Activated CD4-positive, alpha-beta T cell treated with anti-CD3 and anti-CD28 coated beads for 36 hours (primary cell): ENCODE measurements around the gene PHACTR1. TPM values are rescaled to one million over a fixed set of nuclear protein-coding genes. Genes with fewer than 3 reads are reported as not detected.

Experiments
- ATAC-seq: fragments of 200-7000 bp; cut with Tn5 transposase; one replicate; pipeline ENCODE4 v1.10.0; 2021; ENCODE audit warnings: mild to moderate bottlenecking, moderate library complexity
- CTCF ChIA-PET: fragments of 350-600 bp; sonication (Branson Sonifier 250); formaldehyde crosslinking; loops from one replicate; lab custom pipeline; 2021; ENCODE audit warnings: antibody characterized with exemption; lab: Charles Lee
- POLR2A ChIA-PET: fragments of 350-600 bp; sonication (Branson Sonifier 250); formaldehyde crosslinking; loops from one replicate; lab custom pipeline; 2021; ENCODE audit warnings: antibody characterized with exemption, inconsistent platforms; lab: Charles Lee
- DNase-seq: peaks from one replicate; pipeline ENCODE4 v3.0.0-alpha.2; 2020
- H3K27ac Mint-ChIP-seq: one replicate; pipeline ENCODE4 v1.8.0; 2021; ENCODE audit warnings: mixed read lengths
- H3K27me3 Mint-ChIP-seq: one replicate; pipeline ENCODE4 v1.8.0; 2021; ENCODE audit warnings: mixed read lengths
- H3K36me3 Mint-ChIP-seq: one replicate; pipeline ENCODE4 v1.8.0; 2021; ENCODE audit warnings: low read depth, mixed read lengths
- H3K4me1 Mint-ChIP-seq: one replicate; pipeline ENCODE4 v1.8.0; 2021; ENCODE audit warnings: mixed read lengths
- H3K4me3 Mint-ChIP-seq: one replicate; pipeline ENCODE4 v1.8.0; 2021; ENCODE audit warnings: mild to moderate bottlenecking, moderate library complexity, mixed read lengths
- H3K9me3 Mint-ChIP-seq: one replicate; pipeline ENCODE4 v1.8.0; 2021; ENCODE audit warnings: low read depth, mixed read lengths
- intact Hi-C, 2 experiments: fragments of 100-400 bp; cut with DNase I in 1 of 2; cut with micrococcal nuclease in 1 of 2; formaldehyde crosslinking; loops; one replicate each; pipeline versions ENCODE4 v1.14.2 to v1.15.1; 2022 to 2024; cut with DNase I, micrococcal nuclease
- total RNA-seq, 2 experiments: library from RNA; stranded (reverse); gene quantifications; one replicate each; pipeline ENCODE4 v1.2.3, GENCODE V29; 2021

PHACTR1 gene
- total RNA-seq, 2 experiments from 2014 or later, result 0.07 TPM; not detected in 1

GRCh38 chr6:13251242-13251641, 534.7 kb downstream of the PHACTR1 start:
- no peaks in the 10 kb centered on the region for H3K4me1 Mint-ChIP-seq
- no peak for DNase-seq
- peaks cover 2% of the 10 kb centered on the region for H3K27me3 Mint-ChIP-seq
- no peaks in the 10 kb centered on the region for H3K9me3 Mint-ChIP-seq
- H3K36me3 Mint-ChIP-seq, result peaks cover 2% of the 10 kb centered on the region
- H3K27ac Mint-ChIP-seq, result no peak overlapping the region
- ATAC-seq, result no peak
- H3K4me3 Mint-ChIP-seq, result no peak overlapping the region
- intact Hi-C loops, result no loop called here
- ChIA-PET CTCF (no interaction called here), POLR2A (no interaction called here)

GRCh38 chr6:13252790-13253189, 536.2 kb downstream of the PHACTR1 start:
- H3K4me1 Mint-ChIP-seq, result no peaks in the 10 kb centered on the region
- H3K4me3 Mint-ChIP-seq, result no peak overlapping the region
- ChIA-PET POLR2A (no interaction called here), CTCF (interaction anchor here (0.6 kb wide), 1 partner anchor 1721 kb away, joined by 3 read pairs; no protein-coding TSS in a partner anchor)
- intact Hi-C loops, result no loop called here
- no peak overlapping the region for H3K27ac Mint-ChIP-seq
- peaks cover 2% of the 10 kb centered on the region for H3K36me3 Mint-ChIP-seq
- ATAC-seq, result no peak
- peaks cover 4% of the 10 kb centered on the region for H3K9me3 Mint-ChIP-seq
- H3K27me3 Mint-ChIP-seq, result peaks cover 3% of the 10 kb centered on the region
- DNase-seq, result no peak

- no peak overlapping the region for H3K27ac Mint-ChIP-seq
- H3K27me3 Mint-ChIP-seq, result peaks cover 1% of the 10 kb centered on the region
- ChIA-PET CTCF (interaction anchor here (0.6 kb wide), 1 partner anchor 1722 kb away, joined by 3 read pairs; no protein-coding TSS in a partner anchor), POLR2A (no interaction called here)
- intact Hi-C loops, result no loop called here
- H3K36me3 Mint-ChIP-seq, result peaks cover 2% of the 10 kb centered on the region
- no peak for ATAC-seq
- no peak for DNase-seq
- peaks cover 4% of the 10 kb centered on the region for H3K9me3 Mint-ChIP-seq
- no peak overlapping the region for H3K4me3 Mint-ChIP-seq
- no peaks in the 10 kb centered on the region for H3K4me1 Mint-ChIP-seq
Observed at GRCh38 chr6:13253272-13253671, 536.7 kb downstream of the PHACTR1 start.

- H3K4me1 Mint-ChIP-seq, result peaks cover under 1% of the 10 kb centered on the region
- intact Hi-C loops, result no loop called here
Observed at GRCh38 chr6:13256266-13257001, 539.9 kb downstream of the PHACTR1 start.

GRCh38 chr6:13259393-13259792, 542.8 kb downstream of the PHACTR1 start:
- ChIA-PET CTCF (interaction anchor here (0.6 kb wide), 1 partner anchor 302 kb away, joined by 4 read pairs; no protein-coding TSS in a partner anchor), POLR2A (no interaction called here)
- no peak for ATAC-seq
- Mint-ChIP-seq H3K4me3 (no peak overlapping the region), H3K27me3 (peaks cover 1% of the 10 kb centered on the region), H3K4me1 (peaks cover 6% of the 10 kb centered on the region), H3K9me3 (peaks cover 4% of the 10 kb centered on the region), H3K27ac (no peak overlapping the region), H3K36me3 (peaks cover 2% of the 10 kb centered on the region)
- no peak for DNase-seq
- intact Hi-C loops, result no loop called here

More at GRCh38 chr6:13256266-13257001, 539.9 kb downstream of the PHACTR1 start:
- no peak for DNase-seq
- Mint-ChIP-seq H3K4me3 (no peak overlapping the region), H3K36me3 (peaks cover 2% of the 10 kb centered on the region), H3K9me3 (peaks cover 4% of the 10 kb centered on the region), H3K27ac (no peak overlapping the region), H3K27me3 (peaks cover 1% of the 10 kb centered on the region)
- ChIA-PET CTCF (no interaction called here), POLR2A (no interaction called here)
- no peak for ATAC-seq

- DNase-seq (no peak), ATAC-seq (no peak)
- no peak overlapping the region for H3K4me3 Mint-ChIP-seq
- POLR2A ChIA-PET, result no interaction called here
- H3K27me3 Mint-ChIP-seq, result peaks cover 1% of the 10 kb centered on the region
- intact Hi-C loops, result no loop called here
- CTCF ChIA-PET, result no interaction called here
- H3K36me3 Mint-ChIP-seq, result peaks cover 2% of the 10 kb centered on the region
- H3K4me1 Mint-ChIP-seq, result peaks cover 6% of the 10 kb centered on the region
- H3K27ac Mint-ChIP-seq, result no peak overlapping the region
- peaks cover 4% of the 10 kb centered on the region for H3K9me3 Mint-ChIP-seq
Observed at GRCh38 chr6:13260101-13260598, 543.6 kb downstream of the PHACTR1 start.

GRCh38 chr6:13260831-13261230, 544.3 kb downstream of the PHACTR1 start:
- intact Hi-C loops, result no loop called here
- no peak for ATAC-seq
- H3K4me3 Mint-ChIP-seq, result no peak overlapping the region
- no peak for DNase-seq
- peaks cover 1% of the 10 kb centered on the region for H3K27me3 Mint-ChIP-seq
- ChIA-PET CTCF (no interaction called here), POLR2A (no interaction called here)
- H3K27ac Mint-ChIP-seq, result no peak overlapping the region
- no peaks in the 10 kb centered on the region for H3K36me3 Mint-ChIP-seq
- H3K9me3 Mint-ChIP-seq, result peaks cover 4% of the 10 kb centered on the region
- peaks cover 6% of the 10 kb centered on the region for H3K4me1 Mint-ChIP-seq

GRCh38 chr6:13261464-13261994, 545.0 kb downstream of the PHACTR1 start:
- H3K27ac Mint-ChIP-seq, result no peak overlapping the region
- no peaks in the 10 kb centered on the region for H3K36me3 Mint-ChIP-seq
- H3K4me1 Mint-ChIP-seq, result peaks cover 6% of the 10 kb centered on the region
- intact Hi-C loops, result no loop called here
- peaks cover 2% of the 10 kb centered on the region for H3K9me3 Mint-ChIP-seq
- H3K27me3 Mint-ChIP-seq, result peaks cover 1% of the 10 kb centered on the region
- DNase-seq (no peak), ATAC-seq (no peak)
- CTCF ChIA-PET, result no interaction called here
- H3K4me3 Mint-ChIP-seq, result no peak overlapping the region
- POLR2A ChIA-PET, result no interaction called here

- no peaks in the 10 kb centered on the region for H3K9me3 Mint-ChIP-seq
- peaks cover 6% of the 10 kb centered on the region for H3K4me1 Mint-ChIP-seq
- ChIA-PET CTCF (no interaction called here), POLR2A (no interaction called here)
- intact Hi-C loops, result no loop called here
- no peaks in the 10 kb centered on the region for H3K36me3 Mint-ChIP-seq
- peaks cover under 1% of the 10 kb centered on the region for H3K27me3 Mint-ChIP-seq
- no peak overlapping the region for H3K27ac Mint-ChIP-seq
- H3K4me3 Mint-ChIP-seq, result no peak overlapping the region
- DNase-seq, result no peak
- no peak for ATAC-seq
Observed at GRCh38 chr6:13262302-13263230, 546.0 kb downstream of the PHACTR1 start.

GRCh38 chr6:13263669-13264068, 547.1 kb downstream of the PHACTR1 start:
- H3K27ac Mint-ChIP-seq, result no peak overlapping the region
- H3K27me3 Mint-ChIP-seq, result no peaks in the 10 kb centered on the region
- no peaks in the 10 kb centered on the region for H3K36me3 Mint-ChIP-seq
- H3K4me1 Mint-ChIP-seq, result peaks cover 6% of the 10 kb centered on the region
- H3K4me3 Mint-ChIP-seq, result no peak overlapping the region
- ATAC-seq (no peak), DNase-seq (no peak)
- POLR2A ChIA-PET, result no interaction called here
- intact Hi-C loops, result no loop called here
- H3K9me3 Mint-ChIP-seq, result no peaks in the 10 kb centered on the region
- CTCF ChIA-PET, result interaction anchor here (2.0 kb wide), 1 partner anchor 12 kb away, joined by 6 read pairs; no protein-coding TSS in a partner anchor

GRCh38 chr6:13267142-13267651, 550.6 kb downstream of the PHACTR1 start:
- DNase-seq, result no peak
- ChIA-PET POLR2A (no interaction called here), CTCF (no interaction called here)
- intact Hi-C loops, result no loop called here
- ATAC-seq, result peak; percentile 57
- Mint-ChIP-seq H3K4me3 (no peak overlapping the region), H3K27me3 (peaks cover 4% of the 10 kb centered on the region), H3K36me3 (no peaks in the 10 kb centered on the region), H3K27ac (no peak overlapping the region), H3K9me3 (no peaks in the 10 kb centered on the region), H3K4me1 (no peaks in the 10 kb centered on the region)
